Astrocyte of the spinal cord (primary cell): ENCODE results near the gene TBL3.
"Not testable (repeated sequence)": the region's sequence is repeated elsewhere in the genome, so short reads cannot be mapped to it uniquely, and the experiment has no call there.

Source experiments
- DNase-seq: peaks from one replicate; pipeline ENCODE4 v3.0.0; 2011; ENCODE audit warnings: low read depth, low spot score
- H3K4me3 ChIP-seq: 2 replicates; pipeline ENCODE4 v1.5.1; 2011; ENCODE audit warnings: low read depth, mild to moderate bottlenecking, low read length, moderate library complexity
- in situ Hi-C: cut with HindIII; loops from 2 replicates; pipeline ENCODE4 v1.10.0; 2017; ENCODE audit warnings: low sequenced_read_pairs
- TF ChIP-seq, protein P1 (sequence below): IDR thresholded peaks from 2 replicates; pipeline ENCODE4 v1.5.1; 2012; ENCODE audit warnings: low read depth, mild to moderate bottlenecking, low read length, inconsistent platforms

TBL3 gene

DNA sequence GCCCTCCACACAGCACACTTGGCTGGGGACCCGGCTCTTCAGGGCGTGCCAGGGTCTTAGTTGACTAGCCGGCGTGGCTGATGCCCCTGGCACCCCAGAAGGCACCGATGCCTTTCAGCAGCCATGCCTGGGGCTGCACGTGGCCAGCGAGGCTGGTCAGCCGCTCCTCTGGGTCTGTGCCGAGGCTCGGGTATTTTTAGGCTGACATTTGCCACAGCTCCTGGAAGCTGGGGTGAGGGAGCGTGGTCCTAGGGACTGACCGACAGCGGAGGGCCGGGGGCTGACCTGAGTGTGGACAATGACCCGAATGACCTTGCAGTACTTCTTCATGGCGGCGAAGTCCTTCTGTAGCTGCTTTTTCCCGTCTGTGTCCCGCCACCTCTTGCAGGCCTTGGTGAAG lies 21.3 kb upstream of the TBL3 start:
- in situ Hi-C loops, result no loop called here
- no peak for DNase-seq
- H3K4me3 ChIP-seq, result no peak overlapping the region
- TF ChIP-seq, protein P1, sequence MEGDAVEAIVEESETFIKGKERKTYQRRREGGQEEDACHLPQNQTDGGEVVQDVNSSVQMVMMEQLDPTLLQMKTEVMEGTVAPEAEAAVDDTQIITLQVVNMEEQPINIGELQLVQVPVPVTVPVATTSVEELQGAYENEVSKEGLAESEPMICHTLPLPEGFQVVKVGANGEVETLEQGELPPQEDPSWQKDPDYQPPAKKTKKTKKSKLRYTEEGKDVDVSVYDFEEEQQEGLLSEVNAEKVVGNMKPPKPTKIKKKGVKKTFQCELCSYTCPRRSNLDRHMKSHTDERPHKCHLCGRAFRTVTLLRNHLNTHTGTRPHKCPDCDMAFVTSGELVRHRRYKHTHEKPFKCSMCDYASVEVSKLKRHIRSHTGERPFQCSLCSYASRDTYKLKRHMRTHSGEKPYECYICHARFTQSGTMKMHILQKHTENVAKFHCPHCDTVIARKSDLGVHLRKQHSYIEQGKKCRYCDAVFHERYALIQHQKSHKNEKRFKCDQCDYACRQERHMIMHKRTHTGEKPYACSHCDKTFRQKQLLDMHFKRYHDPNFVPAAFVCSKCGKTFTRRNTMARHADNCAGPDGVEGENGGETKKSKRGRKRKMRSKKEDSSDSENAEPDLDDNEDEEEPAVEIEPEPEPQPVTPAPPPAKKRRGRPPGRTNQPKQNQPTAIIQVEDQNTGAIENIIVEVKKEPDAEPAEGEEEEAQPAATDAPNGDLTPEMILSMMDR, result no peak

DNA sequence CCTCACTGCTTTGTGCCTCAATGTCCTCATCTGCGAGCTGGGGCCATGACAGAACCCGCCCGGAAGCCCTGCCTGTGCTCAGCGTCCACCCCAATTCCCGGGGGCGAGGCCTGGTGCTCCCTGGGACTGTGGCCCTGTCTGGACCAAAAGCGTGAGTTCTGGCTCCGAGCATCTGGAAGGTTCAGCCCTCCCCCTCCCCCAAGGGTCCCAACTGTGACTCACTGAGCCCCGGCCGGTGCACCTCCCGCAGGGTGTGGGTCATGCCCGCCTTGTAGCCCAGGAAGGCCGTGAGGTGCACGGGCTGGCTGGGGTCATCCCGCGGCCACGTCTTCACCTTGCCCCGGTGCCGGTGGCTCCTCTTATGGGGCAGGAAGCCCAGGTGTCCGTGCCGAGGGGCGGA lies 18.1 kb upstream of the TBL3 start:
- TF ChIP-seq, protein P1, result no peak
- H3K4me3 ChIP-seq, result no peak overlapping the region
- in situ Hi-C loops, result no loop called here
- DNase-seq, result no peak

DNA sequence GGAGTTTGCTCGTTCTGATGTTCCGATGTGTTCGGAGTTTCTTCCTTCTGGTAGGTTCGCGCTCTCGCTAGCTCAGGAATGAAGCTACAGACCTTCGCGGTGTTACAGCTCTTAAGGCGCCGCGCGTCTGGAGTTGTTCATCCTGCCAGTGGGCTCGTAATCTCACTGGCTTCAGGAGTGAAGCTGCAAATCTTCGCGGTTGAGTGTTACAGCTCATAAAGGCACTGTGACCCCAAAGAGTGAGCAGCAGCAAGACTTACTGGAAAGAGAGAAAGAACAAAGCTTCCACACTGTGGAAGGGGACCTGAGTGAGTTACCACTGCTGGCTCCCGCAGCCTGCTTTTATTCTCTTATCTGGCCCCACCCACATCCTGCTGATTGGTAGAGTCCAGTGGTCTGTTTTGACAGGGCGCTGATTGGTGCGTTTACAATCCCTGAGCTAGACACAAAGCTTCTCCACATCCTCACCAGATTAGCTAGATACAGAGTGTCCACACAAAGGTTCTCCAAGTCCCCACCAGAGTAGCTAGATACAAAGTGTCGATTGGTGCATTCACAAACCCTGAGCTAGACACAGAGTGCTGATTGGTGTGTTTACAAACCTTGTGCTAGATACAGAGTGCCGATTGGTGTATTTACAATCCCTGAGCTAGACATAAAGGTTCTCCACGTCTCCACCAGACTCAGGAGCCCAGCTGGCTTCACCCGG lies 14.3 kb upstream of the TBL3 start:
- in situ Hi-C loops, DNase-seq: not testable (repeated sequence)

DNA sequence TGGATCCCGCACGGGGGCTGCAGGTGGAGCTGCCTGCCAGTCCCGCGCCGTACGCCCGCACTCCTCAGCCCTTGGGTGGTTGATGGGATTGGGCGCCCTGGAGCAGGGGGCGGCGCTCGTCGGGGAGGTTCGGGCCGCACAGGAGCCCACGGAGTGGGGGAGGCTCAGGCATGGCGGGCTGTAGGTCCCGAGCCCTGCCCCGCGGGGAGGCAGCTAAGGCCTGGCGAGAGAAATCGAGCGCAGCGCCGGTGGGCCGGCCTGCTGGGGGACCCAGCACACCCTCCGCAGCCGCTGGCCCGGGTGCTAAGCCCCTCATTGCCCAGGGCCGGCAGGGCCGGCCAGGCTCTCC lies 13.7 kb upstream of the TBL3 start:
- in situ Hi-C loops, H3K4me3 ChIP-seq, DNase-seq: not testable (repeated sequence)

More for the DNA sequence above, 14.3 kb upstream of the TBL3 start:
- not testable (repeated sequence) for H3K4me3 ChIP-seq

DNA sequence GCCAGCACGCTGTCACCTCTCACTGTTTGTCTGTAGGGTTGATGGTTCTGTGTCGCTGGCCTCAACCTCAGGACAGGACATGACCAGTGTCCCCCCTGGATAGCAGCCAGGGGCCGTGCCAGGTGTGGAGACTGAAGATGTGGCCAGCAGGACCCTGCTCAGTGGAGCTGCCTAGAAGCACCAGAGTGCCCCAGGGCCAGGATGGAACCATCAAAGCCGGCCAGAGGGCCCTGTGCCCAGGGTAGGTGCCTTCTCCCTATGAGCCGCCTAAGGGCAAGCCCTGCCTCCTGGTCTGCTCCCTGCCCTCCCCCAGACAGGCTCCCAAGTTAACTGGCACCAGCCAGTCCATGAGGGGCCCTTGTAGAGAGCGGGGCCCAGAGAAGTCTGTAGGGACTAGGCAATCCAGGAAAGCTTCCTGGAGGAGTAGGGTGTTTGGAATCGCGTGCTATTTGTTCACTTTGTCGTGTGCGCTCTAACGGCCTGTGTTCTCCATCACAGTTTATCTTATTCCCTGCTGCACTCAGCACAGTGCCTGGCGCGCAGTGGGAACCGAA lies 13.1 kb upstream of the TBL3 start:
- DNase-seq, result no peak
- H3K4me3 ChIP-seq, result peak overlapping the region; percentile 24
- in situ Hi-C loops, result no loop called here
- TF ChIP-seq, protein P1, result no peak

DNA sequence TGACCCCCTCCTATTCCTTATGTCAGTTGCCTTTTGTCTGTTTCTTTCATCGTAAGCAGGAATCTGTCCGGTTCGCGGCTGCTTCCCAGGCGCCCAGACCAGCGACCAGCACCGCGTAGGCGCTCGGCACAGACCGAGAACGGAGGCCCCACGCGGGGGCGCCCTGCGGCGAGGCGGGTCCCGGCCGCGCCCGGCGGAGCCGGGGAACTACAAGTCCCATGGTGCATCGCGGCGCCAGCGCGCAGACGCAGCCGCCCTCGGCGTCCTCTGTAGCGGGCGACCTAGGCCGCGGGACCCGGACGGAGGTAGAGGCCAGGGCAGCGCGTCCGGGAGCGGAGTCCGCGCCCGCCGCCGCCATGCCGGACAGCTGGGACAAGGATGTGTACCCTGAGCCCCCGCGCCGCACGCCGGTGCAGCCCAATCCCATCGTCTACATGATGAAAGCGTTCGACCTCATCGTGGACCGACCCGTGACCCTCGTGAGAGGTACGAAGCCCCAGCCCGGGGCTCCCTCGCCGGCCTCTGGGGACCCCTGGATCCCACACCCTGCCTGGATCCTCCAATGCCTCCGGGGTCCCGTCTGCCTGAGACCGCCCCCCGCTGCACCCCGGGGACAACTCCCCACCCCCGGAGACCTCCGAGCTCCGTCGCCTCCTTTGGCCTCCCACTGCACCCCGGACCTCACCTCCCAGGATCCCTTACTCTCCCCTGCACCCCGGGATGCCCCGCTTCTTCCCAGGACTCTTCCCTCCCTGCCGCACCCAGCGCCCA lies 12.4 kb upstream of the TBL3 start, which contains the start of gene NDUFB10:
TSS of gene NDUFB10 (plus strand) at position 270 of the 771 bp plus-strand sequence. CDS start at position 357, 87 bp downstream.
- peak; percentile 85 for DNase-seq
- H3K4me3 ChIP-seq, result peak within 1 kb of the TSS; percentile 89
- TF ChIP-seq, protein P1, result peak; percentile 43
- in situ Hi-C loops, result no loop called here

DNA sequence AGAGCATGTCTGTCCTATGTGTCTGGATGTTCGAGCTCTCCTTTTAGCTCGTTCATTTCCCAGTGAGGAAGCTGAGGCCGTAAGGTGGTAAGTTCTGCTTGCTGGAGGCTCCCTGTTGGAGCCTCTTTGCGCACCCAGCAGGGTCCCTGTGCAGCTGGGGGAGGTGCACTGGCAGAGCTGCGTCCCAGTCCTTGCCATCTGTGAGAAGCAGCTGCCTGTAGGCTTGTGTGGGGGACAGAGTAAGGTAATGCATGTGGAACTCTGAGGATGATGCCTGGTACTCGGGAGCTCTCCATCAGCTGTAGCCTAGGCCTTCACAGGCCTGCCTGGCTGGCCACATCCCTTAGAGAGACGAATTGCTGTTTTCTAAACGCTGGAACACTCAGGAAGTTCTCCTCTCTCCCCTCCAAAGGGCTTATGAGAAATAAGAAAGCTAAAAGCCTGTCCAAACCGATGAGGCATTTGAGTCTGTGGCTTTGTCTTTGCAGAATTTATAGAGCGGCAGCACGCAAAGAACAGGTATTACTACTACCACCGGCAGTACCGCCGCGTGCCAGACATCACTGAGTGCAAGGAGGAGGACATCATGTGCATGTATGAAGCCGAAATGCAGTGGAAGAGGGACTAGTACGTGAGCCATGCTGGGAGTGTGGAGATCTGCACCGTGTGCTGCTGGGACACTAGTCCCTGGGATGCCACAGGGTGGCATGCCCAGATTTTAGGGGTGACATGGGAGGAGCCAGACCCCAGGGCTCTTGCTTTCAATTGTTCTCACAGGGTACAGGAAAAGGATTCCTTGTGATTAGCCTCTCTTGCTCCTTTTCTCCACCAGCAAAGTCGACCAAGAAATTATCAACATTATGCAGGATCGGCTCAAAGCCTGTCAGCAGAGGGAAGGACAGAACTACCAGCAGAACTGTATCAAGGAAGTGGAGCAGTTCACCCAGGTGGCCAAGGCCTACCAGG lies 10.9 kb upstream of the TBL3 start:
- in situ Hi-C loops, result no loop called here
- H3K4me3 ChIP-seq, result peak overlapping the region; percentile 89
- TF ChIP-seq, protein P1, result no peak
- DNase-seq, result peak; percentile 42
